ENCODE measurements around the gene FAM13A. TPM values are rescaled to one million over a fixed set of nuclear protein-coding genes. Genes with fewer than 3 reads are reported as not detected.

Gene FAM13A
- total RNA-seq, 2 donors from 2014 or later, result 27.2 to 107 TPM

DNA sequence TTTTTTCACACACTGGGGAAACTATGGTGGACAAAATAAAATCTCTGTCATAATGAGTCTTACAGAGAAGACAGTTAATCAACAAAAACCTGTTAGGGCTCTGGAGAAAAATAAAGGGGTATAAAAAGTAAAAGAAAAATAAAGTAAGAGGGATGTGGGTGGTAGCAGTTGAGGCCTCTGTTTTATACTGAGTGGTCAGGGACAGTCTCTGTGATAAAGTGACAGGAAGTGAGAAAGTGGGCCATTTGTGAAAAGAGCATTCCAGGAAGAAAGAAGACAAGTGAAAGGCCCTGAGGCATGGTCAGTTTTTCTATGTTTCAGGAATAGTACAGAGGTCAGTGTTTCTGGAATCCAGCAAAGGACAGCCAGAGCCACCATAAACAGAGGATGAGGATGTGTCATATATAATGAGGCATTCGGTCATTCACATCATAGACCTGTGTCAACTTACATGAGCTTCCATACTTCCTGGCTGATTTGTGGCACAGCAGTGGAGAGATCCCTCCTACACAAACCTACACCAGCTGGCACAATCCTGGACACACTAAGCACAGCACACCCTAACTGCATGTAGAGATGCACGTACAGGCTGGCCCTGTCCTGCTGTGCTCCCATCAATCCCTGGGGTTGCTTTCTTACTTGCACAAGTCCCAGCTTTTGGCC lies 295.0 kb downstream of the FAM13A start:
- intact Hi-C loops (cut with DNase I), result no loop called here
- no peak for DNase-seq (ENCODE audit: low spot score)

DNA sequence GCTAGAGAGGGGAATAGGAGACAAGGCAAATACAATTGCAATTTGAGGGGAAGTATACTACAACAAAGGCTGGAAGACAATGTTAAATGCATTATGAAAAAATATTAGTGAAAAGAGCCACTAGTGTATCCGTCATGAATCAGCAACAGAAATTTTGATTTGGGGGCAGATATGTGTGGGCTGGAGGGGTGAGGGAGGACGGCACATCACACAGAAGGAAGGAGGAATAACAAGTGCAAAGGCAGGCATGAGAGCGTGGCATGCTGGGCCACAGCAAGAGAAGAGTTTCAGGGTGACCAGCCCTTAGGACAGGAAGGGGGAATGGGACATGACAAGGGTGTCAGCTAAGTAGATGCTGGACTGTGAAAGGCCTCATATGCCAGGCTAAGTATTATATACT lies 295.6 kb downstream of the FAM13A start:
- H3K4me3 ChIP-seq, result no peak overlapping the region
- intact Hi-C loops (cut with DNase I), result no loop called here
- no peak for DNase-seq (ENCODE audit: low spot score)
- no peak overlapping the region for H3K27ac ChIP-seq
- no peaks in the 10 kb centered on the region for H3K4me1 ChIP-seq (replicated peaks)
- 92% methylated on average over 3 of the region's 3 CpGs for WGBS
- H3K36me3 ChIP-seq, result no peaks in the 10 kb centered on the region
- H3K9me3 ChIP-seq, result no peaks in the 10 kb centered on the region
- no peak for TF ChIP-seq POLR2AphosphoS5 (IDR thresholded peaks at IDR 0.05)
- TF ChIP-seq, protein P1, sequence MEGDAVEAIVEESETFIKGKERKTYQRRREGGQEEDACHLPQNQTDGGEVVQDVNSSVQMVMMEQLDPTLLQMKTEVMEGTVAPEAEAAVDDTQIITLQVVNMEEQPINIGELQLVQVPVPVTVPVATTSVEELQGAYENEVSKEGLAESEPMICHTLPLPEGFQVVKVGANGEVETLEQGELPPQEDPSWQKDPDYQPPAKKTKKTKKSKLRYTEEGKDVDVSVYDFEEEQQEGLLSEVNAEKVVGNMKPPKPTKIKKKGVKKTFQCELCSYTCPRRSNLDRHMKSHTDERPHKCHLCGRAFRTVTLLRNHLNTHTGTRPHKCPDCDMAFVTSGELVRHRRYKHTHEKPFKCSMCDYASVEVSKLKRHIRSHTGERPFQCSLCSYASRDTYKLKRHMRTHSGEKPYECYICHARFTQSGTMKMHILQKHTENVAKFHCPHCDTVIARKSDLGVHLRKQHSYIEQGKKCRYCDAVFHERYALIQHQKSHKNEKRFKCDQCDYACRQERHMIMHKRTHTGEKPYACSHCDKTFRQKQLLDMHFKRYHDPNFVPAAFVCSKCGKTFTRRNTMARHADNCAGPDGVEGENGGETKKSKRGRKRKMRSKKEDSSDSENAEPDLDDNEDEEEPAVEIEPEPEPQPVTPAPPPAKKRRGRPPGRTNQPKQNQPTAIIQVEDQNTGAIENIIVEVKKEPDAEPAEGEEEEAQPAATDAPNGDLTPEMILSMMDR (IDR thresholded peaks at IDR 0.05), result no peak
- TF ChIP-seq POLR2A (IDR thresholded peaks at IDR 0.05), result no peak
- H3K27me3 ChIP-seq (replicated peaks; ENCODE audit: insufficient read depth), result no peaks in the 10 kb centered on the region

More for the DNA sequence above, 295.0 kb downstream of the FAM13A start:
- 93% methylated on average over 2 of the region's 2 CpGs for WGBS
- TF ChIP-seq POLR2AphosphoS5 (IDR thresholded peaks at IDR 0.05), result no peak
- TF ChIP-seq, protein P1 (IDR thresholded peaks at IDR 0.05), result no peak
- Histone ChIP-seq H3K36me3 (no peaks in the 10 kb centered on the region), H3K4me3 (no peak overlapping the region), H3K27ac (no peak overlapping the region), H3K4me1 (replicated peaks) (no peaks in the 10 kb centered on the region), H3K9me3 (no peaks in the 10 kb centered on the region), H3K27me3 (replicated peaks; ENCODE audit: insufficient read depth) (no peaks in the 10 kb centered on the region)

DNA sequence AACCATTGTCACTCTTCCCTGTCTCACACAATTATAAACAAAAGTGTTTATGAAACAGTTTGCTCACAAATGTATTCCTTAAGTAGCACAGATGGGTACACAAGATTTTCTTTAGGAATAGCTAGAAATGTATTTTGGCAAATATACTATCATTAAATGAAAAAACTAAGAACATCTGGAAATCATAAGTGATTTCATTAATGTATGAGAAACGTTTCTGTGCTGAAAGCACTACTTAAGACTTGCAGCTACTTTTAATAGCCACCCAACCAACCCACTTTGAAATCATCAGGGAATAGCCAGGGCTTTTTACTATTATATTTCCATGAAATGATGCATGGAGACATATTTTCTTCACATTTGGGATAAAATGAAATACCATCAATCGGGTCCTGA lies 297.1 kb downstream of the FAM13A start:
- Histone ChIP-seq H3K27me3 (replicated peaks; ENCODE audit: insufficient read depth) (no peaks in the 10 kb centered on the region), H3K36me3 (no peaks in the 10 kb centered on the region), H3K4me3 (no peak overlapping the region), H3K9me3 (no peaks in the 10 kb centered on the region), H3K4me1 (replicated peaks) (no peaks in the 10 kb centered on the region), H3K27ac (no peak overlapping the region)
- DNase-seq (ENCODE audit: low spot score), result no peak
- TF ChIP-seq POLR2A (IDR thresholded peaks at IDR 0.05) (no peak), POLR2AphosphoS5 (IDR thresholded peaks at IDR 0.05) (no peak)
- TF ChIP-seq, protein P1 (IDR thresholded peaks at IDR 0.05), result no peak
- intact Hi-C loops (cut with DNase I), result no loop called here
- WGBS, result 70% methylated on average over 2 of the region's 2 CpGs

DNA sequence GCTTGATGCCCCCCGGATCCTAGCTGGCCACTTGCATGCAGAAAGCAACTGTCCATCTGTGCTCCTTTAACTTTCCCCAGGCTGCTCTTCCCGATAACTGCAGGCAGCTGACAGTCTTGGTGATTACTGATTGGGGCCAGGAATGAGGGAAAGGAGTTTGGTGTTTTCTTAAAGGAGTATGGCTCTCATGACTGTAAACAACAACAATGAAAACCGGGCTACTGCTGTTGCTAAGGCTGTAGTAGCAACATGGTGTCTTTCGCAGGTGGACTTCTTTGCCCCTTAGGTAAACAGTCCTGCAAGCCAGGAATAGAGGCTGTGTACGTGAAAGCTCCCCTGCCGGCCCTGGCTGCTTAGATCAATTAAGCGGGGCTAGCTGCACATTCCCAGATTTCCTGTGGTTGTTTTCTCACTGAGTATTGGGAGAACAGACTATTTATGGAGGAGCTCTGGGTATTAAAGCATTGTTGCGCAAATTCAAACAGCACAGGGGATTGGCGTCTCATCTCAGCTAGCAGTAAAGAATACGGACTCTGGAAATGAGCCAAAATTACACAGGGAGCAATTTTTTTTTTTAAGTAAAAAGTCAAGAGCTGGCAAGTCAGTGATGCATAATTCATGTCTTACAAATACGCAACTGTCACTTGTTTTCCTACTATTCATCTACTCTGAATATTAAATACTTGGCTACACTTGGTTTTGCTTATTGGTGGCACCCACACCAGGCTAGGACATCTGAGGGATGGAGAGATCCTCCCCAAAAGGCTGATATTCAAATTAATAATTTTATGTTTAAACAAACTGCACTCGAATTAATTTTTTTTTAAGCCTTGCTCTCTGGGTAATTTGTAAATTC lies 297.7 kb downstream of the FAM13A start:
- no peak overlapping the region for H3K27ac ChIP-seq
- TF ChIP-seq, protein P1 (IDR thresholded peaks at IDR 0.05), result no peak
- TF ChIP-seq POLR2A (IDR thresholded peaks at IDR 0.05) (no peak), POLR2AphosphoS5 (IDR thresholded peaks at IDR 0.05) (no peak)

More for the DNA sequence above, 297.7 kb downstream of the FAM13A start:
- intact Hi-C loops (cut with DNase I), result no loop called here
- no peak for DNase-seq (ENCODE audit: low spot score)
- Histone ChIP-seq H3K9me3 (no peaks in the 10 kb centered on the region), H3K4me1 (replicated peaks) (no peaks in the 10 kb centered on the region), H3K4me3 (no peak overlapping the region), H3K36me3 (no peaks in the 10 kb centered on the region), H3K27me3 (replicated peaks; ENCODE audit: insufficient read depth) (no peaks in the 10 kb centered on the region)
- WGBS, result 38% methylated on average over 12 of the region's 12 CpGs

Data from prostate gland (tissue), 2 donors.